HEK293T (cell line): ENCODE measurements around the gene LSAMP.

Experiments used
- ARNT ChIP-seq: fragments of 450-650 bp; IDR thresholded peaks from 2 replicates; pipeline ENCODE4 v1.6.1; 2017; ENCODE audit warnings: mild to moderate bottlenecking
- BHLHE40 ChIP-seq: fragments of 450-650 bp; IDR thresholded peaks from 2 replicates; pipeline ENCODE4 v1.6.1; 2016; ENCODE audit warnings: mild to moderate bottlenecking, moderate library complexity, borderline replicate concordance
- CTBP1 ChIP-seq: fragments of 450-650 bp; IDR thresholded peaks from 2 replicates; pipeline ENCODE4 v1.6.1; 2016; ENCODE audit warnings: borderline replicate concordance
- FOXA1 ChIP-seq: fragments of 450-650 bp; IDR thresholded peaks from 2 replicates; pipeline ENCODE4 v1.6.1; 2016; ENCODE audit warnings: mild to moderate bottlenecking
- FOXK2 ChIP-seq: fragments of 450-650 bp; IDR thresholded peaks from 2 replicates; pipeline ENCODE4 v1.6.1; 2016; ENCODE audit warnings: mild to moderate bottlenecking
- FOXM1 ChIP-seq: fragments of 450-650 bp; IDR thresholded peaks from 2 replicates; pipeline ENCODE4 v1.6.1; 2017; ENCODE audit warnings: mild to moderate bottlenecking, borderline replicate concordance
- HDGF ChIP-seq: fragments of 450-650 bp; IDR thresholded peaks from 2 replicates; pipeline ENCODE4 v1.6.1; 2017; ENCODE audit warnings: antibody characterized with exemption, borderline replicate concordance
- SP1 ChIP-seq: fragments of 450-650 bp; IDR thresholded peaks from 2 replicates; pipeline ENCODE4 v1.6.1; 2017
- SUZ12 ChIP-seq: fragments of 450-650 bp; IDR thresholded peaks from 2 replicates; pipeline ENCODE4 v1.6.1; 2016; ENCODE audit warnings: mild to moderate bottlenecking

DNA sequence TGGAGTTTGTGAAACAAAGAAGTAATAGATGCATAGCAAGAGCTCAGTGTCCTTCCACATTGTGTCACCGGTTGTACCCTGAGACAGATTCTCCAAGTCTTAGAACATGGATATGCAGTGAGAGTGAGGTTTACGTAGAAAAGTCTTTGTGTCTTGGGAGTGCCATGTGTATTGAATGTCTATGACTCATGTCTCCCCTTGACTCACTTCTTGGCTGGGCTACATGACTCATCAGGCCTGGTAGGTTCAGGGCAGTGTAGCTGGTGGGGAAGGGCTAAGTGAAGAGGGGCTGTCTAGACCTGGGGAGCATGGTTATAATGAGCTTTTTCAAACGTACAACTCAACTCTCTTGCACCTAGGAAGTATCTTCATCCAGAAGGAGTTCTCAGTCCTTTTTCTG lies 654.5 kb downstream of the LSAMP start:
- TF ChIP-seq SP1 (no peak), FOXM1 (no peak), FOXA1 (no peak), BHLHE40 (no peak), HDGF (no peak), FOXK2 (no peak), CTBP1 (no peak), SUZ12 (no peak), ARNT (no peak)
